Left colon (tissue), 2 donors: ENCODE measurements around the gene CALR. TPM values are rescaled to one million over a fixed set of nuclear protein-coding genes. Genes with fewer than 3 reads are reported as not detected.

ENCODE experiments used
- ATAC-seq: fragments of 200-7000 bp; cut with Tn5 transposase; one replicate; pipeline ENCODE4 v1.9.1; 2020; ENCODE audit warnings: mild to moderate bottlenecking, moderate library complexity
- DNase-seq, 2 donors: peaks; one replicate each; pipeline ENCODE4 v3.0.0-alpha.2; 2020
- intact Hi-C, 2 donors: fragments of 100-400 bp; cut with DNase I in 1 of 2; cut with micrococcal nuclease in 1 of 2; formaldehyde crosslinking; loops; one replicate each; pipeline versions ENCODE4 v1.11.2 to v1.14.0; 2022; cut with DNase I, micrococcal nuclease
- microRNA-seq, 2 donors: library from miRNA; unstranded; fragments of <30 nt; microRNA quantifications; one replicate each; pipeline versions ENCODE4 v1.1.0 to v1.2.0, GENCODE V29; 2020
- total RNA-seq, 2 donors: library from RNA; stranded (reverse); fragmentation: NEBNext Ultra II Directional; extraction: Animal tissue kit (Norgen Biotek cat#: 25700); gene quantifications; one replicate each; pipeline ENCODE4 v1.2.1, GENCODE V29; 2021
- donor health status: DM: no; HTN: no; CAD: no.
- donor health status: DM: yes; HTN: yes; CAD: no.

Gene CALR
- total RNA-seq, 2 donors from 2014 or later, result 550 to 739 TPM

- no peak for DNase-seq
- intact Hi-C loops, result no loop called here
- ATAC-seq, result no peak
These were observed 52.4 kb downstream of the CALR start for GRCh38 chr19:12990853-12991252.

GRCh38 chr19:12991296-12991695 is 52.9 kb downstream of the CALR start:
- intact Hi-C loops, result no loop called here
- ATAC-seq (peak; percentile 52), DNase-seq (no peak)

GRCh38 chr19:12992729-12993128 is 54.3 kb downstream of the CALR start:
- ATAC-seq (no peak), DNase-seq (no peak)
- intact Hi-C loops, result no loop called here

- intact Hi-C loops, result no loop called here
- ATAC-seq, result no peak
- DNase-seq, result no peak
These were observed 55.2 kb downstream of the CALR start for GRCh38 chr19:12993562-12993961.

Small RNA genes lying within 50 kb of the gene (microRNA-seq; reads per million reads assigned to microRNA genes)
- 0 reads per million in 2 donors for gene MIR5695
- 3.7 to 5.4 reads per million in 2 donors for gene MIR6515

Other genes with a start within 250 kb of the CALR start
- 1 to 10 TPM; 6.2 to 7.0 TPM for gene FBXW9, start 242.0 kb upstream of the CALR start, total RNA-seq
- 10 to 100 TPM; 39.5 to 74.0 TPM for gene TNPO2, start 214.7 kb upstream of the CALR start, total RNA-seq
- 100 to 1,000 TPM; 144 to 162 TPM for gene TRIR, start 203.9 kb upstream of the CALR start, total RNA-seq
- 10 to 100 TPM; 50.1 to 56.5 TPM for gene GET3, start 201.1 kb upstream of the CALR start, total RNA-seq
- 100 to 1,000 TPM; 139 to 207 TPM for gene BEST2, start 186.8 kb upstream of the CALR start, total RNA-seq
- 10 to 100 TPM; 58.3 to 83.1 TPM for gene HOOK2, start 163.1 kb upstream of the CALR start, total RNA-seq
- gene JUNB, start 147.1 kb upstream of the CALR start, total RNA-seq, result 100 to 1,000 TPM; 169 to 314 TPM
- gene PRDX2, start 136.8 kb upstream of the CALR start, total RNA-seq, result 100 to 1,000 TPM; 249 to 298 TPM
- 1 to 10 TPM; 3.2 to 4.4 TPM for gene THSD8, start 136.5 kb upstream of the CALR start, total RNA-seq
- 10 to 100 TPM in 1 of 2 donors, 1 to 10 TPM in 1; 5.7 to 10.9 TPM for gene RNASEH2A, start 132.0 kb upstream of the CALR start, total RNA-seq
- gene RTBDN, start 104.0 kb upstream of the CALR start, total RNA-seq, result under 1 TPM in 1 of 2 donors, not detected in 1; 0.49 TPM
- gene MAST1, start 100.1 kb upstream of the CALR start, total RNA-seq, result 1 to 10 TPM in 1 of 2 donors, under 1 TPM in 1; 0.82 to 1.4 TPM
- 10 to 100 TPM; 27.7 to 39.4 TPM for gene DNASE2, start 57.2 kb upstream of the CALR start, total RNA-seq
- not detected for gene KLF1, start 51.4 kb upstream of the CALR start, total RNA-seq
- 10 to 100 TPM; 20.8 to 22.8 TPM for gene GCDH, start 47.4 kb upstream of the CALR start, total RNA-seq
- not detected for gene SYCE2, start 19.3 kb upstream of the CALR start, total RNA-seq
- 10 to 100 TPM; 42.4 to 61.2 TPM for gene FARSA, start 4.9 kb upstream of the CALR start, total RNA-seq
- 10 to 100 TPM; 70.9 to 80.3 TPM for gene RAD23A, start 7.3 kb downstream of the CALR start, total RNA-seq
- gene GADD45GIP1, start 18.6 kb downstream of the CALR start, total RNA-seq, result 10 to 100 TPM; 13.1 to 17.5 TPM
- under 1 TPM; 0.18 to 0.50 TPM for gene DAND5, start 31.0 kb downstream of the CALR start, total RNA-seq
- 10 to 100 TPM; 49.8 to 61.7 TPM for gene NFIX, start 56.9 kb downstream of the CALR start, total RNA-seq
- gene LYL1, start 164.2 kb downstream of the CALR start, total RNA-seq, result 1 to 10 TPM; 2.0 to 4.5 TPM
- gene TRMT1, start 178.1 kb downstream of the CALR start, total RNA-seq, result 10 to 100 TPM; 22.0 to 23.6 TPM
- 10 to 100 TPM; 56.1 to 67.2 TPM for gene NACC1, start 179.7 kb downstream of the CALR start, total RNA-seq
- gene STX10, start 211.8 kb downstream of the CALR start, total RNA-seq, result 10 to 100 TPM; 48.0 to 66.0 TPM
- gene IER2, start 211.8 kb downstream of the CALR start, total RNA-seq, result 100 to 1,000 TPM; 116 to 155 TPM